Inflammatory macrophage treated with lipopolysaccharide for 4 hours (primary cell): ENCODE measurements around the gene SDHAF3.
"Not testable (repeated sequence)": the region's sequence is repeated elsewhere in the genome, so short reads cannot be mapped to it uniquely, and the experiment has no call there.

Experiments
- DNase-seq: peaks from one replicate; pipeline ENCODE4 v3.0.0-alpha.2; 2020

The SDHAF3 gene

GRCh38 chr7:97117372-97118188 is at the start of gene SDHAF3:
Gene SDHAF3 (plus strand): TSS chr7:97117698. CDS start chr7:97117724, 26 bp downstream.
- peak; percentile 97 for DNase-seq

- DNase-seq, result not testable (repeated sequence)
Measured at GRCh38 chr7:97072025-97072424, 45.5 kb upstream of the SDHAF3 start.

- no peak for DNase-seq
Measured at GRCh38 chr7:97075928-97076327, 41.6 kb upstream of the SDHAF3 start.

GRCh38 chr7:97078023-97078969 is 39.2 kb upstream of the SDHAF3 start:
- no peak for DNase-seq

DNA sequence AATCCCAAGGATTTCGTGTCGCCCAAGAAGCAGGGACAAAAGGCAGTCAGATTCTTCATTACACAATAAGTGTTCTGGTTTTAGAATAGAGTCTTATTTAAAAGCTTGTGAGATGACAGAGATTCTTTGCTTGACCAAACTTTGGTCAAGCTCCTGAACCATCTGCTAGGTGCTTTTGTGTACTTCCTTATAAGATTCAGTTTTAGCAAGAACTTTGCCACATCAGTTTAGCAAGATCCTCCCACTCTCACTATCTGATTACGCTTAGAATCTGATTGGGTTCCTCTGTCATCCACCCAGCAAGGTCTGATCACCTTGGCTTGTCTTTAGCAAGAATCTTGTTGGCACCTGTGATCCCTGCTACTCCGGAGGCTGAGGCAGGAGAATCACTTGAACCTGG is 38.2 kb upstream of the SDHAF3 start:
- DNase-seq, result no peak

GRCh38 chr7:97081521-97082300 is 35.8 kb upstream of the SDHAF3 start:
- no peak for DNase-seq

- no peak for DNase-seq
Measured at GRCh38 chr7:97088364-97088763, 29.1 kb upstream of the SDHAF3 start.

GRCh38 chr7:97089771-97090170 is 27.7 kb upstream of the SDHAF3 start:
- DNase-seq, result no peak

GRCh38 chr7:97090761-97091353 is 26.6 kb upstream of the SDHAF3 start:
- DNase-seq, result no peak

GRCh38 chr7:97094284-97094930 is 23.1 kb upstream of the SDHAF3 start:
- no peak for DNase-seq

DNA sequence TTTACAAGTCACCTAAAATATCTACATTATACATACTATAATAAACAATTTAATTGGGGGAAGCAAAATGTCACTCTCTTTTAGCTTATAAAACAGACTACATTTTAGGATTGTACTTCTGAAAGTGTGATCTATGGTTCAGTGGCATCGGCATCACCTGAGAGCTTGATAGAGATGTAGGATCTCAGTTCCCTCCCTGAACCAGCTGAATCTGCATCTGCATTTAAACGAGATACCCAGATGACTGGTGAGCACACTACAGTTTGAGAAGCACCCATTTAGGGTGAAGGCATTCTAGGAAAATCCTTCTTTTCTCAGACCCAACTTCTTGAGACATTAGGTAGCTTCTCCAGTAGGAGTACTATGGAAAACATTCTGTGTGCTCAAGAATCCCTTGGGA is 21.5 kb upstream of the SDHAF3 start:
- no peak for DNase-seq

- no peak for DNase-seq
Measured at GRCh38 chr7:97096661-97097060, 20.8 kb upstream of the SDHAF3 start.

DNA sequence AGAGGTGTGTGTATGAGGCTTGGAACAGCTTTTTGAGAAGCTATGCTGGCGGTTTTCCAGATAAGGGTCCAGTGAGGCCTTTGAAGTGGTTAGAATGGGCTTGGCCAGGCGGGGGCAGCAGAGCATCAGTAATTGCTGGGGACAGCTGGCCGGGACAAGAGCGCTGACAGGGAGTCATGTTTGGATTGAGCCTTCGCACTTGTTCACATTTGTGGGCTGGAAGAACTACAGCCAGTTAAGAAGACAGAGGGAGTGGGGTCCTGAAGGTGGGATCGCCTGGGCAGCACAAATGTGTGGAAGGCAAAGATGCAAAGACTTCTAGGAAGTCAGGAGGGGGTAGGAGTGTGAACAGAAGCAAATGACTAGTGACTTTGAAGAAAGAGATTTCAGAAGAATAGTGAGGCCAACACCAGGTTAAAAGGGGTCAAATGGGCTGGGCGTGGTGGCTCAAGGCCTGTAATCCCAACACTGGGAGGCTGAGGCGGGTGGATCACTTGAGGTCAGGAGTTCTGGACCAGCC is 12.7 kb upstream of the SDHAF3 start:
- peak; percentile 70 for DNase-seq

- DNase-seq, result peak; percentile 49
Measured at GRCh38 chr7:97107192-97107800, 10.2 kb upstream of the SDHAF3 start.

- peak; percentile 75 for DNase-seq
Measured at GRCh38 chr7:97116308-97116707, 1.2 kb upstream of the SDHAF3 start.

- no peak for DNase-seq
Measured at GRCh38 chr7:97117035-97117371, 495 bp upstream of the SDHAF3 start.

DNA sequence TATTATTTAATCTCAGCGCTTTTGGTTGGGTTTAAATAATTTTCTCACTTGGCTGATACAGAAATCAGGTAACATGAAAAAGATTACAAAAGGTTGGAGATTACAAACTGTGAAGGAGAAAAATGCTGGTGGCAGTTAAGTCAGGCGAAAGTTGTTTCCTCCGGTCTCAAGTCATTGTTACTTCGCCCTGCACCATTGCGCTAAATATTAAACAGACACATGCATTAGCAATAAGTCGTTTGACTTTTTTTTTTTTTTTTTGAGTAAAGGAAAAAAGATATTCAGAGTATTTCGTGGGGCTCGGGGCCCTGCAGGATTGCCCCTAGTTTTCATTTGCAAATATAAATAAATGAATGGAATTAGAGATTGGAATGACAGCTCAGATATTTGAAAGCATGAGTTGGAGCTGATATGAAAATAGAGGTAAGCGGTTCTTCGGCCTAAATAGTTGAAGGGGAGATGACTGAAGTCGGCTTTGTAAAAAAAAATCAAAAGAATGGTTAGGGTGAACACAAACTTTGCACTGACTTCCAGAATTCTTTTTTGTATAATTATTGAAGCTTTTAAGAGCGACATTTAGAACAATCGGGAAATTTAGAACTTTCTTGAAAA is 914 bp downstream of the SDHAF3 start:
- DNase-seq, result no peak

DNA sequence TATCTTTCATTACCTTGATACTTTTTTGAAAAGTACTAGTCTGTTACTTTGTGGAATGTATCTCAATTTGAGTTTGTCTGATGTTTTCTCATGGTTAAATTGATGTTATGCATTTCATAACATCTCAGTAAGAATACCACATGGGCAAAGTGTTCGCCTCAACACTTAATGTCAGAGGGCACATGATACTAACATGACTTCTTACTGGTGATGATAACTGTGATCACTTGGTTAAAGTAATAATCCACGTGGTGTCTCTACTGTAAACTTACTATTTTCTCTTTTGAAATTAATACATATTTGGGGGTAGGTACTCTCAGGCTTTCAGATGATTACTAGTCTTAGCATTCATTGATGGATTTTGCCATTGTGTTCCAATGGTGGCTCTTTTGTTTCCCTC is 2.2 kb downstream of the SDHAF3 start:
- DNase-seq, result no peak

- no peak for DNase-seq
Measured at GRCh38 chr7:97120713-97121457, 3.4 kb downstream of the SDHAF3 start.

DNA sequence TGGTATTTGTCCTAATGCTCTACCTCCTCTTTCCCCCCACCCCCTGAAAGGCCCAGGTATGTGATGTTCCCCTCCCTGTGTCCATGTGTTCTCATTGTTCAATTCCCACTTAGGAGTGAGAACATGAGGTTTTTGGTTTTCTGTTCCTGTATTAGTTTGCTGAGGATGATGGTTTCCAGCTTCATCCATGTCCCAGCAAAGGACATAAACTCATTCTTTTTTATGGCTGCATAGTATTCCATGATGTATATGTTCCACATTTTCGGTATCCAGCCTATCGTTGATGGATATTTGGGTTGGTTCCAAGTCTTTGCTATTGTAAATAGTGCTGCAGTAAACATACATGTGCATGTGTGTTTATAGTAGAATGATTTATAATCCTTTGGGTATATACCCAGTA is 5.6 kb downstream of the SDHAF3 start:
- not testable (repeated sequence) for DNase-seq
